HCT116 (cell line): ENCODE results near the gene MALRD1.

Experiments used
- POLR2A ChIP-seq: IDR thresholded peaks from 2 replicates; pipeline ENCODE4 v1.7.0; 2011; ENCODE audit warnings: borderline replicate concordance; ENCODE audit not compliant: insufficient read depth, insufficient read length; ENCODE audit errors: extremely low read depth
- SRF ChIP-seq: IDR thresholded peaks from 2 replicates; pipeline ENCODE4 v1.6.1; 2012; ENCODE audit warnings: low read depth
- TF ChIP-seq, protein P1 (sequence below), 3 experiments: fragments of 200-600 bp in 1 of 3; sonication (generic) in 1 of 3; IDR thresholded peaks in 2 of 3; conservative IDR thresholded peaks in 1 of 3; 2 replicates each; pipeline ENCODE4 v1.5.1; 2012 to 2017; ENCODE audit warnings: low read depth in 2 of 3, low read length in 2 of 3, antibody characterized with exemption in 1 of 3, borderline replicate concordance in 1 of 3, control low read depth in 1 of 3, mild to moderate bottlenecking in 1 of 3, mixed read lengths in 1 of 3, mixed run types in 1 of 3, moderate library complexity in 1 of 3; ENCODE audit not compliant: insufficient read depth in 1 of 3

DNA sequence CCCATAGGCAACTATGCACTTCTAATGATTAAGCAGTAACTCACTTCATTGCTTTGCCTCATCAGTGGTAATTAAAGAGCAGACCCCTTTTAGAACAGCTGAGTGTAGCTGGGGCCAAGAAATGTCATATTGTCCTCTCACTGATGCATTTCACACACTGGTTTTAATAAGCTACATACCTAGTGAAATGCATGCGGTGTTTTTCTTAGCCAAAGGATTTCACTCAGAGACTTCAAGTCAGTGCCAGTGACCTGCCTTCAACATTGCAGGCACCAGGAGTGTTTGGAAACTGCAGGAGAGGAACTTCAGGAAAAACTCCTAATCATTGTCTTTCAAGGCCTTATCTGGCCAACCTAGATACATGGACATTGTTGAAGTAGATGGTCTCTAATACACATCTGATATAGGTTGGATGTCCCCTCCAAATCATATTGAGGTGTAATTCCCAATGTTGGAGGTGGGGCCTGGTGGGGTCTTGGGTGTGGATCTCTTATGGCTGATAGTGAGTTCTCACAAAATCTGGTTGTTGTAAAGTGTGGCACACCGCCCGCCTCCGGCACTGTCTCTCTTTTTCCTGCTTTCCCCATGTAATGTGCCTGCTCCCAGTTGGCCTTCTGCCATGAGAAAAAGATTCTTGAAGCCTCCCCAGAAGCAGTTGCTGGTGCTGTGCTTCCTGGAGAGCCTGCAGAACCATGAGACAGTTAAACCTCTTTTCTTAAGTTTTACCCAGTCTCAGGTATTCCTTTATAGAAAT lies 515.0 kb downstream of the MALRD1 start:
- no peak for TF ChIP-seq POLR2A
- TF ChIP-seq, protein P1, sequence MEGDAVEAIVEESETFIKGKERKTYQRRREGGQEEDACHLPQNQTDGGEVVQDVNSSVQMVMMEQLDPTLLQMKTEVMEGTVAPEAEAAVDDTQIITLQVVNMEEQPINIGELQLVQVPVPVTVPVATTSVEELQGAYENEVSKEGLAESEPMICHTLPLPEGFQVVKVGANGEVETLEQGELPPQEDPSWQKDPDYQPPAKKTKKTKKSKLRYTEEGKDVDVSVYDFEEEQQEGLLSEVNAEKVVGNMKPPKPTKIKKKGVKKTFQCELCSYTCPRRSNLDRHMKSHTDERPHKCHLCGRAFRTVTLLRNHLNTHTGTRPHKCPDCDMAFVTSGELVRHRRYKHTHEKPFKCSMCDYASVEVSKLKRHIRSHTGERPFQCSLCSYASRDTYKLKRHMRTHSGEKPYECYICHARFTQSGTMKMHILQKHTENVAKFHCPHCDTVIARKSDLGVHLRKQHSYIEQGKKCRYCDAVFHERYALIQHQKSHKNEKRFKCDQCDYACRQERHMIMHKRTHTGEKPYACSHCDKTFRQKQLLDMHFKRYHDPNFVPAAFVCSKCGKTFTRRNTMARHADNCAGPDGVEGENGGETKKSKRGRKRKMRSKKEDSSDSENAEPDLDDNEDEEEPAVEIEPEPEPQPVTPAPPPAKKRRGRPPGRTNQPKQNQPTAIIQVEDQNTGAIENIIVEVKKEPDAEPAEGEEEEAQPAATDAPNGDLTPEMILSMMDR (IDR thresholded peaks at IDR 0.05 in 2 of 3, conservative IDR thresholded peaks at IDR 0.05 in 1 of 3; ENCODE audit: borderline replicate concordance in 1 of 3, insufficient read depth in 1 of 3, low read depth in 2 of 3, low read length in 2 of 3) = no peak
- no peak for TF ChIP-seq SRF
